ENCODE measurements around the gene DNAH1. TPM values are rescaled to one million over a fixed set of nuclear protein-coding genes. Genes with fewer than 3 reads are reported as not detected.

Gene DNAH1
- total RNA-seq, 2 donors from 2014 or later: 1.5 to 2.5 TPM

GRCh38 chr3:52429031-52429430, 112.9 kb downstream of the DNAH1 start:
- DNase-seq (ENCODE audit: low spot score): no peak
- Histone ChIP-seq H3K36me3 (no peaks in the 10 kb centered on the region), H3K4me3 (no peak overlapping the region), H3K9me3 (no peaks in the 10 kb centered on the region), H3K4me1 (peaks cover 0 to 44% of the 10 kb centered on the region in 2 donors), H3K27ac (peak overlapping the region; percentile 7 to 10), H3K27me3 (no peaks in the 10 kb centered on the region)
- no peak for TF ChIP-seq CTCF (IDR thresholded peaks at IDR 0.05)

- H3K4me3 ChIP-seq: no peak overlapping the region
- H3K36me3 ChIP-seq: no peaks in the 10 kb centered on the region
- TF ChIP-seq CTCF (IDR thresholded peaks at IDR 0.05): no peak
- no peaks in the 10 kb centered on the region for H3K27me3 ChIP-seq
- no peaks in the 10 kb centered on the region for H3K9me3 ChIP-seq
- no peak for DNase-seq (ENCODE audit: low spot score)
- peaks cover 0 to 53% of the 10 kb centered on the region in 2 donors for H3K4me1 ChIP-seq
- peak overlapping the region; percentile 51 to 56 for H3K27ac ChIP-seq
Measured at GRCh38 chr3:52429779-52430415, 113.8 kb downstream of the DNAH1 start.

GRCh38 chr3:52430416-52430810, 114.3 kb downstream of the DNAH1 start:
- no peaks in the 10 kb centered on the region for H3K9me3 ChIP-seq
- no peak for TF ChIP-seq CTCF (IDR thresholded peaks at IDR 0.05)
- peak overlapping the region; percentile 51 to 56 for H3K27ac ChIP-seq
- peaks cover 0 to 58% of the 10 kb centered on the region in 2 donors for H3K4me1 ChIP-seq
- no peaks in the 10 kb centered on the region for H3K36me3 ChIP-seq
- no peak for DNase-seq (ENCODE audit: low spot score)
- H3K27me3 ChIP-seq: no peaks in the 10 kb centered on the region
- H3K4me3 ChIP-seq: no peak overlapping the region

- no peak for TF ChIP-seq CTCF (IDR thresholded peaks at IDR 0.05)
- Histone ChIP-seq H3K4me1 (peaks cover 0 to 69% of the 10 kb centered on the region in 2 donors), H3K4me3 (no peak overlapping the region), H3K27ac (peak overlapping the region; percentile 38 to 56), H3K9me3 (no peaks in the 10 kb centered on the region), H3K36me3 (no peaks in the 10 kb centered on the region), H3K27me3 (no peaks in the 10 kb centered on the region)
- no peak for DNase-seq (ENCODE audit: low spot score)
Measured at GRCh38 chr3:52431459-52432223, 115.5 kb downstream of the DNAH1 start.

DNA sequence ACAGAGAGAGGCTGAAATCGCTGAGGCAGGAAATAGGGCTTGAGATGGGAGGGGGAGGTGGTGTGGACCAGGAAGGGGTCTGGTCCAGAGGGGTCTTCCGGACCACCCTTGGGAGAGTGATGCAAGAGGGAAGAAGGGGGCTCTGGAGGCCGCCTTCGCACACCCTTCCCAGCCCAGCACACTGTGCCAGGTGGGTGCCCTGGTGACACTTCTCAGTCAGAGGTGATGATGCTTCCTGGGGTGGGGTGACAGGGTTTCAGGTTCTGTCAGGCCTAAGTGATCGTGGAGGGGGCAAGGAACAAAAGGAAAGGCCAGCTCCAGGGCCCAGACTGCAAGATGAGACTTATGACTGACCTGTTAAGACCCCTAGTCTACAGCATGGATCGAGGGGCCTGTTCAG, 116.1 kb downstream of the DNAH1 start:
- no peak for TF ChIP-seq CTCF (IDR thresholded peaks at IDR 0.05)
- H3K36me3 ChIP-seq: no peaks in the 10 kb centered on the region
- H3K27ac ChIP-seq: peak overlapping the region; percentile 36 to 38
- no peak for DNase-seq (ENCODE audit: low spot score)
- peaks cover 0 to 74% of the 10 kb centered on the region in 2 donors for H3K4me1 ChIP-seq
- no peak overlapping the region for H3K4me3 ChIP-seq
- no peaks in the 10 kb centered on the region for H3K27me3 ChIP-seq
- H3K9me3 ChIP-seq: no peaks in the 10 kb centered on the region

Measured in right atrium auricular region (tissue), 2 donors.